NCI-H345 treated with DMSO at 0.1 percent for 48 hours (cell line): ENCODE results near the gene NDUFS1.

Experiments used
- DNase-seq: peaks from one replicate; lab custom pipeline; 2025; ENCODE audit not compliant: unreplicated experiment; lab: John Stamatoyannopoulos, UW

Gene NDUFS1

GRCh38 chr2:206069417-206069816 lies 89.8 kb downstream of the NDUFS1 start:
- DNase-seq, result no peak

- DNase-seq, result no peak
These were observed 91.0 kb downstream of the NDUFS1 start for GRCh38 chr2:206068207-206068606.
